Esophagus muscularis mucosa (tissue), 4 donors: ENCODE data around the gene GPATCH8.

ENCODE experiments used
- EP300 ChIP-seq: sonication (generic); formaldehyde crosslinking; IDR thresholded peaks from one replicate; pipeline ENCODE4 v1.6.1; 2017; ENCODE audit warnings: antibody characterized with exemption
- POLR2A ChIP-seq: fragments of 450-650 bp; IDR thresholded peaks from one replicate; pipeline ENCODE4 v1.6.1; 2017; ENCODE audit warnings: antibody characterized with exemption, moderate library complexity, mild to moderate bottlenecking, low read depth
- POLR2AphosphoS5 ChIP-seq, 2 donors: sonication (generic); formaldehyde crosslinking; IDR thresholded peaks; one replicate each; pipeline ENCODE4 v1.6.1; 2017; ENCODE audit warnings: antibody characterized with exemption in 2 of 2
- TF ChIP-seq, protein P1 (sequence below), 3 experiments: fragments of 200-600 bp in 2 of 3; fragments of 450-650 bp in 1 of 3; sonication (generic) in 2 of 3; IDR thresholded peaks; one replicate each; pipeline ENCODE4 v1.5.1; 2017 to 2019; ENCODE audit warnings: antibody characterized with exemption in 3 of 3, mild to moderate bottlenecking in 2 of 3, moderate library complexity in 1 of 3

DNA sequence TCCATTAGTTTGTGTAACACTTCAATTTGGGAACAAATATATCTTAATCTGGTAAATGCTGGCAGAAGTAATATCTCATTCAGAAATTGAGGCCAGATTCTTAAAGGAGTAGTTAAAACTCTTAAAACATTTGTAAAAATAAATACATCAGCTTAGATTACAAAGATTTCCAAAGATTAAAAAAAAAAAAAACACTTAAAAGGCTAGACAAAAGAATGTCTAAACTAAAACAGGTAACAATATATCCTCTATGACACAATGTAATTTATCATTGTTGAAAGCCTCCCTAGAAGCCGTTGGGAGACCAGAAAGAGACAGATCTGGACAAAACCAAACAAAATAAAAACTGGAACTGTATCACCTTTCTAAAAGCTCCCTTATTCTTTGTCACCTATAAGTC is 3.5 kb downstream of the GPATCH8 start:
- TF ChIP-seq, protein P1, sequence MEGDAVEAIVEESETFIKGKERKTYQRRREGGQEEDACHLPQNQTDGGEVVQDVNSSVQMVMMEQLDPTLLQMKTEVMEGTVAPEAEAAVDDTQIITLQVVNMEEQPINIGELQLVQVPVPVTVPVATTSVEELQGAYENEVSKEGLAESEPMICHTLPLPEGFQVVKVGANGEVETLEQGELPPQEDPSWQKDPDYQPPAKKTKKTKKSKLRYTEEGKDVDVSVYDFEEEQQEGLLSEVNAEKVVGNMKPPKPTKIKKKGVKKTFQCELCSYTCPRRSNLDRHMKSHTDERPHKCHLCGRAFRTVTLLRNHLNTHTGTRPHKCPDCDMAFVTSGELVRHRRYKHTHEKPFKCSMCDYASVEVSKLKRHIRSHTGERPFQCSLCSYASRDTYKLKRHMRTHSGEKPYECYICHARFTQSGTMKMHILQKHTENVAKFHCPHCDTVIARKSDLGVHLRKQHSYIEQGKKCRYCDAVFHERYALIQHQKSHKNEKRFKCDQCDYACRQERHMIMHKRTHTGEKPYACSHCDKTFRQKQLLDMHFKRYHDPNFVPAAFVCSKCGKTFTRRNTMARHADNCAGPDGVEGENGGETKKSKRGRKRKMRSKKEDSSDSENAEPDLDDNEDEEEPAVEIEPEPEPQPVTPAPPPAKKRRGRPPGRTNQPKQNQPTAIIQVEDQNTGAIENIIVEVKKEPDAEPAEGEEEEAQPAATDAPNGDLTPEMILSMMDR (IDR thresholded peaks at IDR 0.05) = no peak
- TF ChIP-seq POLR2A (no peak), EP300 (no peak), POLR2AphosphoS5 (IDR thresholded peaks at IDR 0.05) (no peak)
